SK-N-MC (cell line): ENCODE results near the gene ABCG1.

Experiments
- DNase-seq: peaks from one replicate; pipeline ENCODE4 v3.0.0-alpha.2; 2011; ENCODE audit warnings: low read depth, low spot score
- H3K27ac ChIP-seq: fragments of 200-600 bp; sonication (generic); 2 replicates; pipeline ENCODE4 v1.5.1; 2016; ENCODE audit warnings: mixed run types
- H3K36me3 ChIP-seq: fragments of 200-600 bp; sonication (generic); 2 replicates; pipeline ENCODE4 v1.6.1; 2017; ENCODE audit warnings: antibody characterized with exemption, low read length, mixed read lengths; ENCODE audit not compliant: insufficient read depth
- H3K4me3 ChIP-seq: fragments of 200-600 bp; sonication (generic); 2 replicates; pipeline ENCODE4 v1.5.1; 2016
- H3K9ac ChIP-seq: fragments of 200-600 bp; sonication (generic); 2 replicates; pipeline ENCODE4 v1.8.0; 2017; ENCODE audit warnings: mixed run types, mixed read lengths; ENCODE audit not compliant: insufficient read length
- H3K9me3 ChIP-seq: fragments of 200-600 bp; sonication (generic); 2 replicates; pipeline ENCODE4 v1.6.1; 2017; ENCODE audit warnings: low read depth, mild to moderate bottlenecking, antibody characterized with exemption, low read length, moderate library complexity, mixed read lengths
- EZH2 ChIP-seq: fragments of 200-600 bp; sonication (generic); IDR thresholded peaks from one replicate; pipeline ENCODE4 v1.6.1; 2017; ENCODE audit warnings: antibody characterized with exemption
- FOXP2 ChIP-seq: optimal IDR thresholded peaks from 2 replicates; pipeline ENCODE3; 2011; ENCODE audit warnings: mild to moderate bottlenecking, moderate library complexity; ENCODE audit not compliant: insufficient read depth; ENCODE audit errors: extremely low read length, control extremely low read depth
- POLR2AphosphoS5 ChIP-seq: IDR thresholded peaks from 2 replicates; pipeline ENCODE4 v1.6.1; 2012; ENCODE audit warnings: mild to moderate bottlenecking, low read depth, low read length, borderline replicate concordance

ABCG1 gene

GRCh38 chr21:42189860-42190485, 29.0 kb upstream of the ABCG1 start:
- Histone ChIP-seq H3K9ac (no peak overlapping the region), H3K4me3 (no peak overlapping the region), H3K27ac (no peak overlapping the region), H3K9me3 (no peaks in the 10 kb centered on the region), H3K36me3 (no peaks in the 10 kb centered on the region)
- DNase-seq, result no peak
- TF ChIP-seq EZH2, result no peak
- no peak for TF ChIP-seq FOXP2
- TF ChIP-seq POLR2AphosphoS5, result no peak

DNA sequence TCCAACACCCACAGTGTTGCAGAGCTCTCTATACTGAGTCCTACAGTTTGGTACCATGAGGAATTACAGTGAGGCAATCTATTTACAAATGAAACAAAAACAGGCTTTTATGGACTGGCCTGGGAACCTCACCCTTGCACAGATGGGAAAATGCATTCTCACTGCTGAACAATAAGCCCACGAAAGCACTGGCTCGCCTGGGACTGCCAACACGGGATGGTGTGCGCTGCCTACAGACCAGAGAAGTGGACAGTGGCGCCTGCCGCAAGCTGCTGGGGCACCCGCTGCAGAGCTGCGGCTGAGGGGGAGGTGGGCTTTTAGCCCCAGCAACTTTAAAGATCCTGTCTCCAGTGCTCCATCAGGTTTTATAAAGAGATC, 28.5 kb upstream of the ABCG1 start:
- H3K4me3 ChIP-seq, result no peak overlapping the region
- H3K9ac ChIP-seq, result no peak overlapping the region
- DNase-seq, result no peak
- TF ChIP-seq POLR2AphosphoS5 (no peak), FOXP2 (no peak), EZH2 (no peak)
- H3K36me3 ChIP-seq, result no peaks in the 10 kb centered on the region
- H3K27ac ChIP-seq, result no peak overlapping the region
- no peaks in the 10 kb centered on the region for H3K9me3 ChIP-seq

DNA sequence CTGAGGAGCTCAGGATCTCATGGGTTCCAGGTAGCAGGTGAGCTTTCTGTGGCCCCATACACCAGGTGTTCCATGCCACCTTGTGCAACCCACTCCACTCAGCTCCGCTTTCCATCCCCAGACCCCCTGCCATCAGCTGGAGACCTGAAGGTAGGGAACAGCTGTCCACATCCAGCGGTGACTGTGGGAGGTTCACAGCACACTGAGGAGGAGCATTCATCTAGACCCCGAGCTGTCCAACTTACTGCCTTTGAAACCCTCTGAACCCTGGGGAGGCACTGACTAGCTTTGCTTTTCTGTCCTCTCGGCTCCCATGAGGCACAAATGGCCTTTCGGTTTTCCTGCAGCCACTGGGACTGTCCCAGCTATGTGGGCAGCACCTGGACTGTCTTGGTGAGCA, 27.9 kb upstream of the ABCG1 start:
- Histone ChIP-seq H3K9ac (no peak overlapping the region), H3K9me3 (no peaks in the 10 kb centered on the region), H3K36me3 (no peaks in the 10 kb centered on the region), H3K4me3 (no peak overlapping the region), H3K27ac (no peak overlapping the region)
- TF ChIP-seq FOXP2 (no peak), EZH2 (no peak)
- DNase-seq, result no peak

DNA sequence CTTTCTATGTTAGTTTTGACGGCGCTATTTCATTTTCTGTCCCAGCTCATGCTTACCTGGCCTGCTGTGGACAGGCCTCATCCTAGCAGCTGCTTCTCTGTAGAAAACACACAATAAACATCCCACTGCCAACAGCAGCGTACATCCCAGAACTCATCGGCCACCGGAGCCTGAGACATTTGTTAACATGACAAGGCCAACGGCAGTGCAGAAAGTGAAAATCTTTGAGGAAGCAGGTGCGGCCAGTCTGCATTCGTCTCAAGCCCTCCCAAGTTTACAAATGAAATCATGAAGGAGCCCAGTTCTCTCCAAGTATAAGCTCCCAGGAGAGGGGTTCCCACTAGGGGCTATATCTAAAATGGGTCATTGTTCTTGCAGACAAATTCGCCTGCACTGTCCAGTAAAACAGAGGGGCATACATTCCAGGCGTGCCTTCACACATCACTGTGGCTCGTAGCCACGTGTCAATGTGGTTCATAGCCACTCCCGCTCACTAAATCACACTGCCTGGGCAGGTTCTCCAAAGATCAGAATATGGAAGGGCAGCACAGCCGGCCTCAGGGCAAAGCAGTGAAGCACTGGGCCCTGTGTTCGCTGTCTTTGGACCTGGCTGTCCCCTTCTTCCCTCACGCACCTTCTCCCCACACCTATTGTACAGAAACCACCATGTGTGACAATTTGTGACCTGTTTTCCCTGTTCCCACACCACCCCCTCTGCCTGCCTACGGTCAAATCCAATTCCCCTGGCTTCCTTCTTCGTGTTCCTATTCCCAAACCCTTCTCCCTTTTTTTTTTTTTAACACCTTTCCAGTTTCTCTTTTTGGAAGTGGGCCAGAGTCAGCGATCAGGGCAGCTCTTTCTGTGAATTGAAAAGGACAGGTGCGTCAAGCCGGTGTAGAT, 27.0 kb upstream of the ABCG1 start:
- no peak for TF ChIP-seq EZH2
- no peak for TF ChIP-seq FOXP2
- TF ChIP-seq POLR2AphosphoS5, result no peak
- H3K9ac ChIP-seq, result no peak overlapping the region
- H3K4me3 ChIP-seq, result no peak overlapping the region
- H3K36me3 ChIP-seq, result no peaks in the 10 kb centered on the region
- no peaks in the 10 kb centered on the region for H3K9me3 ChIP-seq
- DNase-seq, result no peak
- no peak overlapping the region for H3K27ac ChIP-seq

GRCh38 chr21:42193131-42193671, 25.7 kb upstream of the ABCG1 start:
- TF ChIP-seq FOXP2, result no peak
- TF ChIP-seq POLR2AphosphoS5, result no peak
- TF ChIP-seq EZH2, result no peak
- H3K27ac ChIP-seq, result no peak overlapping the region
- no peak overlapping the region for H3K9ac ChIP-seq
- H3K9me3 ChIP-seq, result no peaks in the 10 kb centered on the region
- no peak for DNase-seq
- H3K36me3 ChIP-seq, result no peaks in the 10 kb centered on the region
- no peak overlapping the region for H3K4me3 ChIP-seq

GRCh38 chr21:42193721-42194120, 25.2 kb upstream of the ABCG1 start:
- Histone ChIP-seq H3K9me3 (no peaks in the 10 kb centered on the region), H3K27ac (no peak overlapping the region), H3K9ac (no peak overlapping the region), H3K36me3 (no peaks in the 10 kb centered on the region), H3K4me3 (no peak overlapping the region)
- TF ChIP-seq FOXP2 (no peak), POLR2AphosphoS5 (no peak), EZH2 (no peak)
- DNase-seq, result no peak

GRCh38 chr21:42194863-42195262, 24.1 kb upstream of the ABCG1 start:
- Histone ChIP-seq H3K9me3 (no peaks in the 10 kb centered on the region), H3K27ac (no peak overlapping the region), H3K36me3 (no peaks in the 10 kb centered on the region), H3K4me3 (no peak overlapping the region), H3K9ac (no peak overlapping the region)
- no peak for DNase-seq
- TF ChIP-seq EZH2 (no peak), POLR2AphosphoS5 (no peak), FOXP2 (no peak)

GRCh38 chr21:42195378-42196031, 23.4 kb upstream of the ABCG1 start:
- Histone ChIP-seq H3K9me3 (no peaks in the 10 kb centered on the region), H3K9ac (no peak overlapping the region), H3K36me3 (no peaks in the 10 kb centered on the region), H3K27ac (no peak overlapping the region), H3K4me3 (no peak overlapping the region)
- DNase-seq, result no peak
- no peak for TF ChIP-seq FOXP2
- no peak for TF ChIP-seq POLR2AphosphoS5
- no peak for TF ChIP-seq EZH2
